Choroid plexus epithelial cell (primary cell): Measurements from ENCODE around the gene TP53I11.

Source experiments
- DNase-seq: peaks from one replicate; pipeline ENCODE4 v3.0.0-alpha.2; 2010; ENCODE audit warnings: low read depth
- H3K4me3 ChIP-seq: 2 replicates; pipeline ENCODE4 v1.5.1; 2011; ENCODE audit warnings: low read depth, mild to moderate bottlenecking, control low read depth, low read length, moderate library complexity
- CTCF ChIP-seq: conservative IDR thresholded peaks from 2 replicates; pipeline ENCODE4 v1.5.1; 2011; ENCODE audit warnings: low read depth, mild to moderate bottlenecking, control low read depth, inconsistent platforms, low read length, moderate library complexity

TP53I11 gene

GRCh38 chr11:44944853-44945235 is 5.8 kb downstream of the TP53I11 start:
- no peak for DNase-seq
- no peak for TF ChIP-seq CTCF
- H3K4me3 ChIP-seq: no peak overlapping the region

GRCh38 chr11:44944181-44944852 is 6.4 kb downstream of the TP53I11 start:
- TF ChIP-seq CTCF: no peak
- no peak for DNase-seq
- no peak overlapping the region for H3K4me3 ChIP-seq

GRCh38 chr11:44943696-44944095 is 7.0 kb downstream of the TP53I11 start:
- TF ChIP-seq CTCF: no peak
- H3K4me3 ChIP-seq: no peak overlapping the region
- DNase-seq: no peak

GRCh38 chr11:44943118-44943517 is 7.6 kb downstream of the TP53I11 start:
- H3K4me3 ChIP-seq: no peak overlapping the region
- no peak for TF ChIP-seq CTCF
- no peak for DNase-seq

GRCh38 chr11:44942029-44942955 is 8.4 kb downstream of the TP53I11 start:
- DNase-seq: no peak
- no peak for TF ChIP-seq CTCF

GRCh38 chr11:44941259-44942021 is 9.2 kb downstream of the TP53I11 start:
- no peak overlapping the region for H3K4me3 ChIP-seq
- DNase-seq: no peak
- no peak for TF ChIP-seq CTCF

More at GRCh38 chr11:44942029-44942955, 8.4 kb downstream of the TP53I11 start:
- H3K4me3 ChIP-seq: no peak overlapping the region
